ENCODE results near the gene IL3.
A peak's percentile ranks its signal among the peaks of the same experiment; 100 is the strongest.

IL3 gene

DNA sequence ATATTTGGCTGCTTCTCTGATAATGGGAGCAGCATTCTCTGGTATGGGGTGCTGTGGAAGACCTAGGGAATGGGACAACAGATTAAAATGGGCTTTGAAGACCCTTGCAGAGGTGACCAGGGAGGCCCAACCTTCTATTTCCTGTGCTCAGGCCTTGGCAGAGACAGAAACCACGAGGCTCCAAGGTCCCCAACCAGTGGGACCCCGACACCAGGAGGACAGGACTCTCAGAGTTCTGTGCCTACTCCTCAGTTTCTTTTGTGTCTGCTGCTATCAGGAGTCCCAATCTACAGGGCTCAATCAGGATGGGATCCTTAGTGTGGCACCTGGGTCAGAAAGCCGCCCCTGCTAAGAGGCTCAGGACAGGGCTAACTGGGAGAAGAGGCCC, 42.5 kb downstream of the IL3 start:
- Histone ChIP-seq H2AK5ac (ENCODE audit: low read depth, low read length) (no peak overlapping the region), H2AFZ (ENCODE audit: low read length) (no peak overlapping the region), H3K27me3 (ENCODE audit: control insufficient read depth in 3 of 3, insufficient read depth in 3 of 3, low read depth in 1 of 3, low read length in 3 of 3) (no peaks in the 10 kb centered on the region), H2BK12ac (ENCODE audit: low read length) (no peak overlapping the region), H3K9ac (ENCODE audit: low read depth, low read length, poor library complexity) (no peak overlapping the region), H2BK120ac (ENCODE audit: low read depth, low read length) (no peak overlapping the region), H3K79me1 (ENCODE audit: low read depth, low read length) (no peaks in the 10 kb centered on the region), H2BK5ac (ENCODE audit: low read length) (no peak overlapping the region), H4K91ac (ENCODE audit: low read depth, low read length, poor library complexity) (no peak overlapping the region), H3K4me2 (ENCODE audit: insufficient read depth, low read length, poor library complexity, severe bottlenecking) (no peak overlapping the region), H3K27ac (replicated peaks; ENCODE audit: low read length) (no peak overlapping the region), H4K8ac (ENCODE audit: low read depth, low read length) (no peak overlapping the region), H3K36me3 (replicated peaks in 1 of 2; ENCODE audit: control insufficient read depth in 2 of 2, insufficient read depth in 2 of 2, low read length in 2 of 2) (no peaks in the 10 kb centered on the region), H2BK15ac (ENCODE audit: low read length) (no peak overlapping the region), H3K14ac (ENCODE audit: low read length) (peak overlapping the region; percentile 10), H3K4me1 (ENCODE audit: control insufficient read depth in 2 of 2, insufficient read depth in 1 of 2, low read depth in 1 of 2, low read length in 2 of 2) (no peaks in the 10 kb centered on the region), H3K9me3 (replicated peaks in 1 of 2; ENCODE audit: control insufficient read depth in 2 of 2, insufficient read depth in 1 of 2, low read depth in 1 of 2, low read length in 2 of 2) (no peaks in the 10 kb centered on the region), H3K18ac (ENCODE audit: low read length) (no peak overlapping the region), H3K4me3 (ENCODE audit: low read length in 2 of 2) (no peak overlapping the region), H3K4ac (ENCODE audit: low read length) (no peak overlapping the region), H3K23ac (ENCODE audit: low read depth, low read length, poor library complexity) (no peak overlapping the region)
- no CpG with 5 or more reads among the region's 3 CpGs for WGBS, 2 donors (ENCODE audit: extremely low coverage in 2 of 2, insufficient read length in 2 of 2, insufficient replicate concordance in 1 of 2)
- DNase-seq (ENCODE audit: low spot score) = no peak

DNA sequence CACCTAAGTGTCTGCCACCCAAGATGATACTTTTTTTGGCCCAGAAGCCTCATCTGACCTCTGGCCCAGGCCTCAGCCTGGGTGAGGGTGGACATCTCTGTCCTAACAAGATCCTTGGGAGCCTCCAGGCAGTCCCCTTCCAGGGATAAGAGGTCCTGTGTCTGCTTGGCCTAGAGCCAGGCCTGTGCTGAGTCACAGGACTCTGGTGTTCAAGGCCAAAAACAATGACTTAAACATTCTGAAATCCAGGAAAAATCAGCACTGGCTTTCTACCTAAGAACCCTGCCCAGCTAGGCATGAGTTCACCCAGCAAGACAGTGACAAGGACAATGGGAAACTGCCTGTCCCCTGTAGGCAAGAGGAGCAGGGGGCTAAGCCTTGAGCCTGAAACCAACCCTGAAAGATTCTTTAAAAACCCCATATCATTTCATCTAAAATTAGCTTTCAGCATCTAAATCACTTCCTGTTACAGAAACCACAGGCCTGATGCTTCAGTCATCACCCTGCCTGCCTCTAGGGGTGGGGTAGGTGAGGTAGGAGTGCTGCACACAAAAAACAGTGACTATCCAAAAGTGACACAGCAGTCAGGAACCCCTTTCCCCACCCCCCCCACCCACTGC, 43.0 kb downstream of the IL3 start:
- H3K4ac ChIP-seq (ENCODE audit: low read length) = peak overlapping the region; percentile 53
- H3K4me3 ChIP-seq (ENCODE audit: low read length in 2 of 2) = no peak overlapping the region
- no peaks in the 10 kb centered on the region for H3K4me1 ChIP-seq (ENCODE audit: control insufficient read depth in 2 of 2, insufficient read depth in 1 of 2, low read depth in 1 of 2, low read length in 2 of 2)
- no peaks in the 10 kb centered on the region for H3K9me3 ChIP-seq (replicated peaks in 1 of 2; ENCODE audit: control insufficient read depth in 2 of 2, insufficient read depth in 1 of 2, low read depth in 1 of 2, low read length in 2 of 2)
- H3K14ac ChIP-seq (ENCODE audit: low read length) = no peak overlapping the region
- no peak overlapping the region for H2AK5ac ChIP-seq (ENCODE audit: low read depth, low read length)
- no peak overlapping the region for H2BK12ac ChIP-seq (ENCODE audit: low read length)
- H3K18ac ChIP-seq (ENCODE audit: low read length) = no peak overlapping the region
- no peak for DNase-seq (ENCODE audit: low spot score)
- no peak overlapping the region for H4K91ac ChIP-seq (ENCODE audit: low read depth, low read length, poor library complexity)
- H2AFZ ChIP-seq (ENCODE audit: low read length) = no peak overlapping the region
- no peak overlapping the region for H3K4me2 ChIP-seq (ENCODE audit: insufficient read depth, low read length, poor library complexity, severe bottlenecking)
- H2BK15ac ChIP-seq (ENCODE audit: low read length) = no peak overlapping the region
- H2BK120ac ChIP-seq (ENCODE audit: low read depth, low read length) = no peak overlapping the region
- no peak overlapping the region for H3K9ac ChIP-seq (ENCODE audit: low read depth, low read length, poor library complexity)
- H3K23ac ChIP-seq (ENCODE audit: low read depth, low read length, poor library complexity) = no peak overlapping the region
- H3K79me1 ChIP-seq (ENCODE audit: low read depth, low read length) = no peaks in the 10 kb centered on the region
- no peaks in the 10 kb centered on the region for H3K27me3 ChIP-seq (ENCODE audit: control insufficient read depth in 3 of 3, insufficient read depth in 3 of 3, low read depth in 1 of 3, low read length in 3 of 3)
- no peaks in the 10 kb centered on the region for H3K36me3 ChIP-seq (replicated peaks in 1 of 2; ENCODE audit: control insufficient read depth in 2 of 2, insufficient read depth in 2 of 2, low read length in 2 of 2)
- H4K8ac ChIP-seq (ENCODE audit: low read depth, low read length) = no peak overlapping the region
- no peak overlapping the region for H2BK5ac ChIP-seq (ENCODE audit: low read length)
- no peak overlapping the region for H3K27ac ChIP-seq (replicated peaks; ENCODE audit: low read length)

DNA sequence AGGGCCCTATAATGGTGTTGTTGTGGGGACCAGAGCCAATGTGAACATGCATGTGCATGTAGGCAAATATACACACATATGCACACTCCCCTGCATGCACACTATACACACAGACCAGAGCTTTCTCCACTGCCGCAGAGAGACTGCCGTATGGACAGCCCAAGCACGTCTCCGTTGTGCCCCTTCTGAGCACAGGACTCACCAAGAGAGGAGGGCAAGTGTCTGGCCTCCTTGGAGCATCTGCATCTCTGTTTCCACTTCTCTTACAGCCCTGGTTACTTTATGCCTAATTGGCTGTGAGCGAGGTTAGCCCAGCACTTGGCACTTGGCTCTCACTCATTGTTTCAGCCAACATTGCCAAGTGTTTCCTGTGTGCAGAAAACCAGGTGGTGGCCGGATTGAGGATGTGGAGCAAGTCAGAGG, 43.5 kb downstream of the IL3 start:
- Histone ChIP-seq H3K9ac (ENCODE audit: low read depth, low read length, poor library complexity) (no peak overlapping the region), H3K27me3 (ENCODE audit: control insufficient read depth in 3 of 3, insufficient read depth in 3 of 3, low read depth in 1 of 3, low read length in 3 of 3) (no peaks in the 10 kb centered on the region), H2AK5ac (ENCODE audit: low read depth, low read length) (no peak overlapping the region), H3K18ac (ENCODE audit: low read length) (no peak overlapping the region), H3K9me3 (replicated peaks in 1 of 2; ENCODE audit: control insufficient read depth in 2 of 2, insufficient read depth in 1 of 2, low read depth in 1 of 2, low read length in 2 of 2) (no peaks in the 10 kb centered on the region), H4K91ac (ENCODE audit: low read depth, low read length, poor library complexity) (no peak overlapping the region), H3K23ac (ENCODE audit: low read depth, low read length, poor library complexity) (no peak overlapping the region), H3K27ac (replicated peaks; ENCODE audit: low read length) (no peak overlapping the region), H3K4ac (ENCODE audit: low read length) (no peak overlapping the region), H3K36me3 (replicated peaks in 1 of 2; ENCODE audit: control insufficient read depth in 2 of 2, insufficient read depth in 2 of 2, low read length in 2 of 2) (no peaks in the 10 kb centered on the region), H2BK15ac (ENCODE audit: low read length) (no peak overlapping the region), H2BK5ac (ENCODE audit: low read length) (no peak overlapping the region), H2BK12ac (ENCODE audit: low read length) (no peak overlapping the region), H3K14ac (ENCODE audit: low read length) (no peak overlapping the region), H3K4me1 (ENCODE audit: control insufficient read depth in 2 of 2, insufficient read depth in 1 of 2, low read depth in 1 of 2, low read length in 2 of 2) (no peaks in the 10 kb centered on the region), H4K8ac (ENCODE audit: low read depth, low read length) (no peak overlapping the region), H3K4me3 (ENCODE audit: low read length in 2 of 2) (no peak overlapping the region), H2AFZ (ENCODE audit: low read length) (no peak overlapping the region), H3K79me1 (ENCODE audit: low read depth, low read length) (no peaks in the 10 kb centered on the region), H2BK120ac (ENCODE audit: low read depth, low read length) (no peak overlapping the region), H3K4me2 (ENCODE audit: insufficient read depth, low read length, poor library complexity, severe bottlenecking) (no peak overlapping the region)
- DNase-seq (ENCODE audit: low spot score) = no peak
- no CpG with 5 or more reads among the region's 6 CpGs for WGBS, 2 donors (ENCODE audit: extremely low coverage in 2 of 2, insufficient read length in 2 of 2, insufficient replicate concordance in 1 of 2)

DNA sequence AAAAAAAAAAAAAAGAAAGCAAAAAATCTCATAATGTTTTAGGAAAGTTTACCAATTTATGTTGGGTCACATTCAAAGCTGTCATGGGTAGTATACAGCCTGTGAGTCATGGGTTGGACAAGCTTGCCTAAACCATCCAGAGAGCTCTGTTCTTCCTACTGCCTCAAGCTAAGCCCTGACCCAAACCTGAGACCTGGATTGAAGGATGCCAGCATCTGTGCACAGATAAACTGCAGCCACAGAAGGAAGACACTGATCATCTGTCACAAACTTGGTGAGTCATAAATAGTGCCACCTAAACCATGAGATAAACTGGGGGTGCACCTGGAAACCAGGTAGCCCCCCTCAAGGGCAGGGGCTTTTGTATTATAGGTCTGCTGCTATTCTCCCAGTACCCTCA, 44.1 kb downstream of the IL3 start:
- Histone ChIP-seq H3K27me3 (ENCODE audit: control insufficient read depth in 3 of 3, insufficient read depth in 3 of 3, low read depth in 1 of 3, low read length in 3 of 3) (no peaks in the 10 kb centered on the region), H3K4me2 (ENCODE audit: insufficient read depth, low read length, poor library complexity, severe bottlenecking) (no peak overlapping the region), H3K36me3 (replicated peaks in 1 of 2; ENCODE audit: control insufficient read depth in 2 of 2, insufficient read depth in 2 of 2, low read length in 2 of 2) (no peaks in the 10 kb centered on the region), H2BK15ac (ENCODE audit: low read length) (no peak overlapping the region), H3K23ac (ENCODE audit: low read depth, low read length, poor library complexity) (peak overlapping the region; percentile 5), H3K4me1 (ENCODE audit: control insufficient read depth in 2 of 2, insufficient read depth in 1 of 2, low read depth in 1 of 2, low read length in 2 of 2) (no peaks in the 10 kb centered on the region), H3K18ac (ENCODE audit: low read length) (no peak overlapping the region), H2BK120ac (ENCODE audit: low read depth, low read length) (no peak overlapping the region), H3K79me1 (ENCODE audit: low read depth, low read length) (no peaks in the 10 kb centered on the region), H3K4ac (ENCODE audit: low read length) (no peak overlapping the region), H4K91ac (ENCODE audit: low read depth, low read length, poor library complexity) (no peak overlapping the region), H3K9ac (ENCODE audit: low read depth, low read length, poor library complexity) (no peak overlapping the region), H3K4me3 (ENCODE audit: low read length in 2 of 2) (no peak overlapping the region), H2BK5ac (ENCODE audit: low read length) (no peak overlapping the region), H2BK12ac (ENCODE audit: low read length) (no peak overlapping the region), H2AFZ (ENCODE audit: low read length) (no peak overlapping the region), H3K14ac (ENCODE audit: low read length) (no peak overlapping the region), H4K8ac (ENCODE audit: low read depth, low read length) (no peak overlapping the region), H3K27ac (replicated peaks; ENCODE audit: low read length) (no peak overlapping the region), H3K9me3 (replicated peaks in 1 of 2; ENCODE audit: control insufficient read depth in 2 of 2, insufficient read depth in 1 of 2, low read depth in 1 of 2, low read length in 2 of 2) (no peaks in the 10 kb centered on the region), H2AK5ac (ENCODE audit: low read depth, low read length) (no peak overlapping the region)
- DNase-seq (ENCODE audit: low spot score) = no peak
